ENCODE results near the gene MUS81. TPM values are rescaled to one million over a fixed set of nuclear protein-coding genes. Genes with fewer than 3 reads are reported as not detected.
"Not testable (repeated sequence)": the region's sequence is repeated elsewhere in the genome, so short reads cannot be mapped to it uniquely, and the experiment has no call there.

The MUS81 gene
- 10 to 100 TPM; 29.7 to 60.6 (median 40.3) TPM for polyA plus RNA-seq

- WGBS, 3 donors: 0% methylated on average over 77 to 78 of the region's 78 CpGs
- H3K27ac ChIP-seq (ENCODE audit: low read depth, low read length): peak within 1 kb of the TSS; percentile 80
These were observed at the start of gene MUS81 for GRCh38 chr11:65860278-65861164. Gene MUS81 (plus strand): TSS chr11:65860433. CDS start chr11:65860754, 321 bp downstream.

- no peak overlapping the region for H3K27ac ChIP-seq (ENCODE audit: low read depth, low read length)
- WGBS, 3 donors: 54 to 67% (median 57%) methylated on average over 19 of the region's 19 CpGs
These were observed 48.3 kb upstream of the MUS81 start for GRCh38 chr11:65811764-65812475.

- WGBS, 3 donors: 46 to 55% (median 46%) methylated on average over 18 of the region's 18 CpGs
- H3K27ac ChIP-seq (ENCODE audit: low read depth, low read length): no peak overlapping the region
These were observed 45.9 kb upstream of the MUS81 start for GRCh38 chr11:65814131-65814985.

- 85 to 90% (median 88%) methylated on average over 16 of the region's 16 CpGs for WGBS, 3 donors
- H3K27ac ChIP-seq (ENCODE audit: low read depth, low read length): no peak overlapping the region
These were observed 45.2 kb upstream of the MUS81 start for GRCh38 chr11:65814986-65815565.

GRCh38 chr11:65816696-65817095 lies 43.5 kb upstream of the MUS81 start:
- 78 to 99% (median 89%) methylated on average over 3 of the region's 3 CpGs for WGBS, 3 donors
- H3K27ac ChIP-seq (ENCODE audit: low read depth, low read length): no peak overlapping the region

GRCh38 chr11:65817312-65817834 lies 42.9 kb upstream of the MUS81 start:
- WGBS, 3 donors: 54 to 70% (median 69%) methylated on average over 5 of the region's 5 CpGs
- H3K27ac ChIP-seq (ENCODE audit: low read depth, low read length): no peak overlapping the region

- 6 to 7% (median 6%) methylated on average over 64 to 74 of the region's 74 CpGs for WGBS, 3 donors
- no peak overlapping the region for H3K27ac ChIP-seq (ENCODE audit: low read depth, low read length)
These were observed 42.2 kb upstream of the MUS81 start for GRCh38 chr11:65817835-65818680.

- WGBS, 3 donors: 45 to 57% (median 46%) methylated on average over 8 of the region's 8 CpGs
- no peak overlapping the region for H3K27ac ChIP-seq (ENCODE audit: low read depth, low read length)
These were observed 39.1 kb upstream of the MUS81 start for GRCh38 chr11:65821107-65821506.

GRCh38 chr11:65822776-65823528 lies 37.3 kb upstream of the MUS81 start:
- 40 to 81% (median 77%) methylated on average over 15 of the region's 15 CpGs for WGBS, 3 donors
- H3K27ac ChIP-seq (ENCODE audit: low read depth, low read length): no peak overlapping the region

- WGBS, 3 donors: 83 to 87% (median 84%) methylated on average over 8 of the region's 8 CpGs
- H3K27ac ChIP-seq (ENCODE audit: low read depth, low read length): no peak overlapping the region
These were observed 33.1 kb upstream of the MUS81 start for GRCh38 chr11:65826984-65827735.

- H3K27ac ChIP-seq (ENCODE audit: low read depth, low read length): no peak overlapping the region
- 55 to 77% (median 64%) methylated on average over 4 of the region's 4 CpGs for WGBS, 3 donors
These were observed 30.8 kb upstream of the MUS81 start for GRCh38 chr11:65829459-65829858.

- H3K27ac ChIP-seq (ENCODE audit: low read depth, low read length): not testable (repeated sequence)
These were observed 28.0 kb upstream of the MUS81 start for GRCh38 chr11:65832231-65832630.

- WGBS, 3 donors: 0 to 1% (median 1%) methylated on average over 61 to 63 of the region's 63 CpGs
- no peak within 1 kb of the TSS for H3K27ac ChIP-seq (ENCODE audit: low read depth, low read length)
These were observed 26.8 kb upstream of the MUS81 start, which contains the start of gene SNX32 for GRCh38 chr11:65833297-65834030. Gene SNX32 (plus strand): TSS chr11:65833963. CDS start chr11:65834066, 103 bp downstream.

- WGBS, 3 donors: 33 to 61% (median 34%) methylated on average over 6 of the region's 6 CpGs
- H3K27ac ChIP-seq (ENCODE audit: low read depth, low read length): no peak overlapping the region
These were observed 26.0 kb upstream of the MUS81 start for GRCh38 chr11:65834202-65834601.

- H3K27ac ChIP-seq (ENCODE audit: low read depth, low read length): no peak overlapping the region
- WGBS, 3 donors: 92 to 96% (median 96%) methylated on average over 4 of the region's 4 CpGs
These were observed 18.1 kb upstream of the MUS81 start for GRCh38 chr11:65842144-65842543.
